Keratinocyte (primary cell): ENCODE data around the gene SAFB.

Experiments
- EZH2 ChIP-seq: IDR thresholded peaks from one replicate; pipeline ENCODE4 v1.6.1; 2012; ENCODE audit warnings: inconsistent platforms, mild to moderate bottlenecking, low read length, moderate library complexity
- TF ChIP-seq, protein P1 (sequence below), 3 experiments: IDR thresholded peaks in 1 of 3; conservative IDR thresholded peaks in 1 of 3; optimal IDR thresholded peaks in 1 of 3; 2 replicates in 2 of 3; 3 replicates in 1 of 3; pipeline versions ENCODE3 to v1.5.1; 2011; ENCODE audit warnings: low read length in 3 of 3, mild to moderate bottlenecking in 3 of 3, moderate library complexity in 2 of 3, control low read depth in 1 of 3, inconsistent platforms in 1 of 3; ENCODE audit not compliant: insufficient read depth in 2 of 3; ENCODE audit errors: extremely low read depth in 1 of 3

DNA sequence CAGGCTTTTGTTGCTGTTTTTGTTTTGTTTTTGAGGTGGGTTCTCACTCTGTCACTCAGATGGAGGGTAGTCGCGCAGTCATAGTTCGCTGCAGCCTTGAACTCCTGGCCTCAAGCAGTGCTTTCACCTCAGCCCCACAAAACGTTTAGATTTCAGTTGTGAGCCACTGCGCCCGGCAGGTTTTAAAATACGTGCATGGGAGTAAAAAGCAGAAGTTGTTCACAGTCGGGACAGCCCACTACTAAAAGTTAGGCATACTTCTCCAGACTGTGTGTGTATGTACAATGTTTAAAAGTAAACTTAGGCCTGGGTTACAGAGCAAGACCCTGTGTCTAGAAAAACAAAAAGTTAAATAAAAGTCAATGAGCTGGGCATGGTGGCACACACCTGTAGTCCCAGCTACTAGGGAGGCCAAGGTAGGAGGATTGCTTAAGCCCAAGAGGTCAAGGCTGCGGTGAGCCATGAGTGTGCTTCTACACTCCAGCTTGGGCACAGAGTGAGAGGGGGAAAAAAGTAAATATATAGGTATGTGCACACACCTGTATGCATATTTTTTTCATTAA lies 6.1 kb downstream of the SAFB start:
- TF ChIP-seq, protein P1, sequence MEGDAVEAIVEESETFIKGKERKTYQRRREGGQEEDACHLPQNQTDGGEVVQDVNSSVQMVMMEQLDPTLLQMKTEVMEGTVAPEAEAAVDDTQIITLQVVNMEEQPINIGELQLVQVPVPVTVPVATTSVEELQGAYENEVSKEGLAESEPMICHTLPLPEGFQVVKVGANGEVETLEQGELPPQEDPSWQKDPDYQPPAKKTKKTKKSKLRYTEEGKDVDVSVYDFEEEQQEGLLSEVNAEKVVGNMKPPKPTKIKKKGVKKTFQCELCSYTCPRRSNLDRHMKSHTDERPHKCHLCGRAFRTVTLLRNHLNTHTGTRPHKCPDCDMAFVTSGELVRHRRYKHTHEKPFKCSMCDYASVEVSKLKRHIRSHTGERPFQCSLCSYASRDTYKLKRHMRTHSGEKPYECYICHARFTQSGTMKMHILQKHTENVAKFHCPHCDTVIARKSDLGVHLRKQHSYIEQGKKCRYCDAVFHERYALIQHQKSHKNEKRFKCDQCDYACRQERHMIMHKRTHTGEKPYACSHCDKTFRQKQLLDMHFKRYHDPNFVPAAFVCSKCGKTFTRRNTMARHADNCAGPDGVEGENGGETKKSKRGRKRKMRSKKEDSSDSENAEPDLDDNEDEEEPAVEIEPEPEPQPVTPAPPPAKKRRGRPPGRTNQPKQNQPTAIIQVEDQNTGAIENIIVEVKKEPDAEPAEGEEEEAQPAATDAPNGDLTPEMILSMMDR (optimal IDR thresholded peaks at IDR 0.05 in 1 of 3, IDR thresholded peaks at IDR 0.05 in 1 of 3, conservative IDR thresholded peaks at IDR 0.05 in 1 of 3; ENCODE audit: extremely low read depth in 1 of 3, insufficient read depth in 2 of 3, low read length in 3 of 3): no peak
- TF ChIP-seq EZH2: no peak
